ENCODE results near the gene VWF.

The VWF gene

GRCh38 chr12:6099316-6099715 lies 25.2 kb downstream of the VWF start:
- no peaks in the 10 kb centered on the region for H3K27me3 ChIP-seq (ENCODE audit: low read depth, low read length)
- H3K4me1 ChIP-seq (ENCODE audit: control insufficient read depth in 1 of 2, insufficient read depth in 2 of 2, low read length in 2 of 2), result no peaks in the 10 kb centered on the region
- no peaks in the 10 kb centered on the region for H3K36me3 ChIP-seq (ENCODE audit: control insufficient read depth in 1 of 2, insufficient read depth in 2 of 2, low read length in 2 of 2)
- H3K4me3 ChIP-seq (ENCODE audit: low read depth in 1 of 2, low read length in 2 of 2), result no peak overlapping the region
- H3K27ac ChIP-seq (ENCODE audit: low read length), result no peak overlapping the region
- H3K9me3 ChIP-seq (ENCODE audit: control insufficient read depth in 1 of 2, low read length in 2 of 2), result no peaks in the 10 kb centered on the region

GRCh38 chr12:6097411-6097810 lies 27.1 kb downstream of the VWF start:
- H3K4me1 ChIP-seq (ENCODE audit: control insufficient read depth in 1 of 2, insufficient read depth in 2 of 2, low read length in 2 of 2), result peaks cover 5 to 13% of the 10 kb centered on the region in 2 donors
- H3K9me3 ChIP-seq (ENCODE audit: control insufficient read depth in 1 of 2, low read length in 2 of 2), result no peaks in the 10 kb centered on the region
- no peak overlapping the region for H3K27ac ChIP-seq (ENCODE audit: low read length)
- no peaks in the 10 kb centered on the region for H3K36me3 ChIP-seq (ENCODE audit: control insufficient read depth in 1 of 2, insufficient read depth in 2 of 2, low read length in 2 of 2)
- H3K4me3 ChIP-seq (ENCODE audit: low read depth in 1 of 2, low read length in 2 of 2), result no peak overlapping the region
- H3K27me3 ChIP-seq (ENCODE audit: low read depth, low read length), result no peaks in the 10 kb centered on the region

- no peaks in the 10 kb centered on the region for H3K27me3 ChIP-seq (ENCODE audit: low read depth, low read length)
- no peaks in the 10 kb centered on the region for H3K36me3 ChIP-seq (ENCODE audit: control insufficient read depth in 1 of 2, insufficient read depth in 2 of 2, low read length in 2 of 2)
- H3K4me3 ChIP-seq (ENCODE audit: low read depth in 1 of 2, low read length in 2 of 2), result no peak overlapping the region
- peaks cover 5 to 13% of the 10 kb centered on the region in 2 donors for H3K4me1 ChIP-seq (ENCODE audit: control insufficient read depth in 1 of 2, insufficient read depth in 2 of 2, low read length in 2 of 2)
- H3K27ac ChIP-seq (ENCODE audit: low read length), result no peak overlapping the region
- H3K9me3 ChIP-seq (ENCODE audit: control insufficient read depth in 1 of 2, low read length in 2 of 2), result no peaks in the 10 kb centered on the region
Observed at GRCh38 chr12:6096527-6096926, 27.9 kb downstream of the VWF start.

- H3K9me3 ChIP-seq (ENCODE audit: control insufficient read depth in 1 of 2, low read length in 2 of 2), result no peaks in the 10 kb centered on the region
- H3K4me1 ChIP-seq (ENCODE audit: control insufficient read depth in 1 of 2, insufficient read depth in 2 of 2, low read length in 2 of 2), result peaks cover 9 to 19% of the 10 kb centered on the region in 2 donors
- H3K36me3 ChIP-seq (ENCODE audit: control insufficient read depth in 1 of 2, insufficient read depth in 2 of 2, low read length in 2 of 2), result no peaks in the 10 kb centered on the region
- no peaks in the 10 kb centered on the region for H3K27me3 ChIP-seq (ENCODE audit: low read depth, low read length)
- no peak overlapping the region for H3K27ac ChIP-seq (ENCODE audit: low read length)
- H3K4me3 ChIP-seq (ENCODE audit: low read depth in 1 of 2, low read length in 2 of 2), result no peak overlapping the region
Observed at GRCh38 chr12:6095269-6095668, 29.2 kb downstream of the VWF start.

- Histone ChIP-seq H3K4me3 (ENCODE audit: low read depth in 1 of 2, low read length in 2 of 2) (no peak overlapping the region), H3K9me3 (ENCODE audit: control insufficient read depth in 1 of 2, low read length in 2 of 2) (no peaks in the 10 kb centered on the region), H3K27ac (ENCODE audit: low read length) (no peak overlapping the region), H3K27me3 (ENCODE audit: low read depth, low read length) (no peaks in the 10 kb centered on the region), H3K36me3 (ENCODE audit: control insufficient read depth in 1 of 2, insufficient read depth in 2 of 2, low read length in 2 of 2) (no peaks in the 10 kb centered on the region), H3K4me1 (ENCODE audit: control insufficient read depth in 1 of 2, insufficient read depth in 2 of 2, low read length in 2 of 2) (peaks cover 17 to 30% of the 10 kb centered on the region in 2 donors)
Observed at GRCh38 chr12:6093764-6094163, 30.7 kb downstream of the VWF start.

GRCh38 chr12:6092784-6093722 lies 31.4 kb downstream of the VWF start:
- Histone ChIP-seq H3K36me3 (ENCODE audit: control insufficient read depth in 1 of 2, insufficient read depth in 2 of 2, low read length in 2 of 2) (no peaks in the 10 kb centered on the region), H3K9me3 (ENCODE audit: control insufficient read depth in 1 of 2, low read length in 2 of 2) (no peaks in the 10 kb centered on the region), H3K27ac (ENCODE audit: low read length) (no peak overlapping the region)

GRCh38 chr12:6091786-6092566 lies 32.5 kb downstream of the VWF start:
- H3K27ac ChIP-seq (ENCODE audit: low read length), result no peak overlapping the region
- H3K27me3 ChIP-seq (ENCODE audit: low read depth, low read length), result no peaks in the 10 kb centered on the region
- H3K4me3 ChIP-seq (ENCODE audit: low read depth in 1 of 2, low read length in 2 of 2), result no peak overlapping the region
- H3K4me1 ChIP-seq (ENCODE audit: control insufficient read depth in 1 of 2, insufficient read depth in 2 of 2, low read length in 2 of 2), result peaks cover 21 to 34% of the 10 kb centered on the region in 2 donors
- no peaks in the 10 kb centered on the region for H3K36me3 ChIP-seq (ENCODE audit: control insufficient read depth in 1 of 2, insufficient read depth in 2 of 2, low read length in 2 of 2)
- no peaks in the 10 kb centered on the region for H3K9me3 ChIP-seq (ENCODE audit: control insufficient read depth in 1 of 2, low read length in 2 of 2)

More at GRCh38 chr12:6092784-6093722, 31.4 kb downstream of the VWF start:
- H3K27me3 ChIP-seq (ENCODE audit: low read depth, low read length), result no peaks in the 10 kb centered on the region
- no peak overlapping the region for H3K4me3 ChIP-seq (ENCODE audit: low read depth in 1 of 2, low read length in 2 of 2)
- peaks cover 21 to 34% of the 10 kb centered on the region in 2 donors for H3K4me1 ChIP-seq (ENCODE audit: control insufficient read depth in 1 of 2, insufficient read depth in 2 of 2, low read length in 2 of 2)

- no peaks in the 10 kb centered on the region for H3K27me3 ChIP-seq (ENCODE audit: low read depth, low read length)
- peaks cover 21 to 34% of the 10 kb centered on the region in 2 donors for H3K4me1 ChIP-seq (ENCODE audit: control insufficient read depth in 1 of 2, insufficient read depth in 2 of 2, low read length in 2 of 2)
- no peak overlapping the region for H3K4me3 ChIP-seq (ENCODE audit: low read depth in 1 of 2, low read length in 2 of 2)
- no peaks in the 10 kb centered on the region for H3K36me3 ChIP-seq (ENCODE audit: control insufficient read depth in 1 of 2, insufficient read depth in 2 of 2, low read length in 2 of 2)
- no peak overlapping the region for H3K27ac ChIP-seq (ENCODE audit: low read length)
- H3K9me3 ChIP-seq (ENCODE audit: control insufficient read depth in 1 of 2, low read length in 2 of 2), result no peaks in the 10 kb centered on the region
Observed at GRCh38 chr12:6090803-6091202, 33.7 kb downstream of the VWF start.

- no peak overlapping the region for H3K4me3 ChIP-seq (ENCODE audit: low read depth in 1 of 2, low read length in 2 of 2)
- no peaks in the 10 kb centered on the region for H3K27me3 ChIP-seq (ENCODE audit: low read depth, low read length)
- no peaks in the 10 kb centered on the region for H3K9me3 ChIP-seq (ENCODE audit: control insufficient read depth in 1 of 2, low read length in 2 of 2)
- H3K27ac ChIP-seq (ENCODE audit: low read length), result peak overlapping the region; percentile 23
- H3K36me3 ChIP-seq (ENCODE audit: control insufficient read depth in 1 of 2, insufficient read depth in 2 of 2, low read length in 2 of 2), result no peaks in the 10 kb centered on the region
- H3K4me1 ChIP-seq (ENCODE audit: control insufficient read depth in 1 of 2, insufficient read depth in 2 of 2, low read length in 2 of 2), result peaks cover 33 to 47% of the 10 kb centered on the region in 2 donors
Observed at GRCh38 chr12:6088921-6089747, 35.3 kb downstream of the VWF start.

- H3K4me3 ChIP-seq (ENCODE audit: low read depth in 1 of 2, low read length in 2 of 2), result no peak overlapping the region
- H3K27ac ChIP-seq (ENCODE audit: low read length), result no peak overlapping the region
- H3K27me3 ChIP-seq (ENCODE audit: low read depth, low read length), result no peaks in the 10 kb centered on the region
- no peaks in the 10 kb centered on the region for H3K36me3 ChIP-seq (ENCODE audit: control insufficient read depth in 1 of 2, insufficient read depth in 2 of 2, low read length in 2 of 2)
- H3K9me3 ChIP-seq (ENCODE audit: control insufficient read depth in 1 of 2, low read length in 2 of 2), result no peaks in the 10 kb centered on the region
- peaks cover 30 to 46% of the 10 kb centered on the region in 2 donors for H3K4me1 ChIP-seq (ENCODE audit: control insufficient read depth in 1 of 2, insufficient read depth in 2 of 2, low read length in 2 of 2)
Observed at GRCh38 chr12:6086316-6086715, 38.2 kb downstream of the VWF start.

GRCh38 chr12:6085841-6086240 lies 38.6 kb downstream of the VWF start:
- no peaks in the 10 kb centered on the region for H3K9me3 ChIP-seq (ENCODE audit: control insufficient read depth in 1 of 2, low read length in 2 of 2)
- no peak overlapping the region for H3K27ac ChIP-seq (ENCODE audit: low read length)
- no peak overlapping the region for H3K4me3 ChIP-seq (ENCODE audit: low read depth in 1 of 2, low read length in 2 of 2)
- no peaks in the 10 kb centered on the region for H3K27me3 ChIP-seq (ENCODE audit: low read depth, low read length)
- no peaks in the 10 kb centered on the region for H3K36me3 ChIP-seq (ENCODE audit: control insufficient read depth in 1 of 2, insufficient read depth in 2 of 2, low read length in 2 of 2)
- H3K4me1 ChIP-seq (ENCODE audit: control insufficient read depth in 1 of 2, insufficient read depth in 2 of 2, low read length in 2 of 2), result peaks cover 29 to 44% of the 10 kb centered on the region in 2 donors
